GM20000 (cell line): ENCODE data around the gene YIF1B.

Experiments used
- DNase-seq: peaks from one replicate; pipeline ENCODE4 v3.0.0; 2012; ENCODE audit warnings: low spot score
- TF ChIP-seq, protein P1 (sequence below): IDR thresholded peaks from 2 replicates; pipeline ENCODE4 v1.5.1; 2012; ENCODE audit warnings: mild to moderate bottlenecking, control low read depth; ENCODE audit errors: extremely low read depth, missing control alignments

The YIF1B gene

DNA sequence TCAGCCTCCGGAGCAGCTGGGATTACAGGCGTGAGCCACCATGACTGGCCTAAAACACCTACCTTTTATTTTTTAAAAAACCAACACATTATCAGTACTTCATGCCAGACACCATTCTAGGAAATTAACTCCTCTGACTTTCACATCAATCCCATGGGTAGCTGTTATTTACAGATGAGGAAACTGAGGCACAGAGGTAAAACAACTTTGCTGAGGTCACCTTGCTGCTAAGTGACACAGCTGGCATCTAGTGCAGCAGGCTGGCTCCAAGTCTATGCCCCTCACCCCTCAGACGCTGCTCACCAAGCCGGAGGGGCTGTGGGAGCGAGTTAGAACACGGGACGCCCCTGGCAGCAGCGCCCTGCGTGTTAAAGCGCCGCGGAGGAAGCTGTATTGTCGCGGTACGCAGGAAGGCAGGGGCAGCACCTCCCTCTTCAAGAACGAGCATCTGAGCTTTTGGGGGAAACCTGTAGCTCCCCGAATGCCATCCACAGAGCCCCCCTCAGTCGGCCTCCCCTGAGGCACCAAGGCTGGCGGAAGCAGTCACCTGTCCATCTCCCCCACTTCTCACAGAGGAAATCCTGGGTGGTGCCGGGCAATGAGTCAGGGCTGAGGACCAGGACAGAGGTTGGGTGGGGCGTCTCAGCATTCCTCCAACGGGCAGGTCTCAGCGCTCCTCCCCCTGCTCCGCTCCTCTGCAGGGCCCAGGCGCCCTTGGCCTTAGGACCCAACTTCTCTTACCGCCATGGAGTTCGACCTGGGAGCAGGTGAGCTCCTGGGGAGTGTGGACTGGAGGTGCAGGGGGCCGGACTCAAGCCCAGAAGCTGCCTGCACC lies 12.0 kb downstream of the YIF1B start, which contains the start of gene C19orf33:
TSS of gene C19orf33 (plus strand) at position 735 of the 835 bp plus-strand sequence. CDS start at position 746, 11 bp downstream.
- DNase-seq, result no peak
- TF ChIP-seq, protein P1, sequence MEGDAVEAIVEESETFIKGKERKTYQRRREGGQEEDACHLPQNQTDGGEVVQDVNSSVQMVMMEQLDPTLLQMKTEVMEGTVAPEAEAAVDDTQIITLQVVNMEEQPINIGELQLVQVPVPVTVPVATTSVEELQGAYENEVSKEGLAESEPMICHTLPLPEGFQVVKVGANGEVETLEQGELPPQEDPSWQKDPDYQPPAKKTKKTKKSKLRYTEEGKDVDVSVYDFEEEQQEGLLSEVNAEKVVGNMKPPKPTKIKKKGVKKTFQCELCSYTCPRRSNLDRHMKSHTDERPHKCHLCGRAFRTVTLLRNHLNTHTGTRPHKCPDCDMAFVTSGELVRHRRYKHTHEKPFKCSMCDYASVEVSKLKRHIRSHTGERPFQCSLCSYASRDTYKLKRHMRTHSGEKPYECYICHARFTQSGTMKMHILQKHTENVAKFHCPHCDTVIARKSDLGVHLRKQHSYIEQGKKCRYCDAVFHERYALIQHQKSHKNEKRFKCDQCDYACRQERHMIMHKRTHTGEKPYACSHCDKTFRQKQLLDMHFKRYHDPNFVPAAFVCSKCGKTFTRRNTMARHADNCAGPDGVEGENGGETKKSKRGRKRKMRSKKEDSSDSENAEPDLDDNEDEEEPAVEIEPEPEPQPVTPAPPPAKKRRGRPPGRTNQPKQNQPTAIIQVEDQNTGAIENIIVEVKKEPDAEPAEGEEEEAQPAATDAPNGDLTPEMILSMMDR, result no peak

DNA sequence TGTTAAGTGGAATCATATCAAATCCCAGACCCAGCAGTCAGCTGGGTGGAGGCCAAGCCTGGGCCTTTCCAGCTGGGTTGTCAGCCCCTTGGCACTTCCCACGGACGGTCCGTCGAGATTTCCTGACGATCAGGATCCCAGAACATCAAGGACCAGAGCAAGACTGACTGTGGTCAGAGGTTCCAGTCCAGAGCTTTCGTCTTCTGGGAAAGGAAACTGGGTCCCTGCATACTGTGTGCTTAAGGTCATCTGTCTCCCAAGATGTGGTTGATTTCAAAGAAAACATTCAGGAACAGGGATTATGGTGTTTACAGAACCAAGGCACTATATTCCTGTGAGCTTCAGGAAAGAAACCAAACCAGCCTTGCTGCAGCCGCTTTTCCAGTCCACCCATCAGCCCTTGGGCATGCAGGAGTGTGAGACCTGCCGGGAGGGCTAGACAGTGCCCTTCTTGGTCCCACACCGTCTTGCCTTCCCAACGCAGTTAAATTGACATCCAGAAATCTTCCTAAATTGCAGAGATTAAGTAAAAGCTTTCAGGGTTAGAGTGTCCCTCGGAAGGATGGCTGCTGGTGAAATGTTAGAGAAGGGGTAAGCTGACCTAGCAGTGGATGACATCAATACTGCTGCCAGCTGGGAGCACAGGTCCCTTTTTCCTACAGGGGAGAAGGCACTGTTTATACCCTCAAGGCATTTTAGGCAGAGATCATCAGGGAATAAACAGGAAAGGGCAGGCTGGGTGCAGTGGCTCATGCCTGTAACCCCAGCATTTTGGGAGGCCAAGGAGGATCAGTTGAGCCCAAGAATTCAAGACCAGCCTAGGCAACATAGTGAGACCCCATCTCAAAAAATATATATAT lies 16.7 kb downstream of the YIF1B start:
- TF ChIP-seq, protein P1, result no peak
- DNase-seq, result no peak

DNA sequence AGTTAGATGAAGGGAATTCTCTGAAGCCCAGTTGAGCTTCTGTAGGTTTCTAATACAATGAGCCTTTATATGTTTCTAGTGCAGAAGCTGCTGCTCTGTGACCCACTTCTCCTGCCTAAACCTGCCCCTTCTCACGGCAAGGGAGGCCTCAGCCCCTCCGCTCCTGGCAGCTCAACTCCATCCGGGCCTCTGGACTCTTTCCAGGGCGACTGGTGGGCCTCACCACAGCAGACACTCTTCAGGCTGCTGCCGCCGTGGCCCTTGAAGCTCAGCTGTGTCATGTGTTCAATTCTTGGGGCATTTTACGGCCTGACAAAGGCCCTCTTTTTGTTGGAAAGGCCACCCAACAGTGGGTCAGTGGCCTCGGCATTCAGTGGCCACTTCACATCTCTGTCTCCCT lies 21.7 kb downstream of the YIF1B start:
- TF ChIP-seq, protein P1, result no peak
- no peak for DNase-seq

DNA sequence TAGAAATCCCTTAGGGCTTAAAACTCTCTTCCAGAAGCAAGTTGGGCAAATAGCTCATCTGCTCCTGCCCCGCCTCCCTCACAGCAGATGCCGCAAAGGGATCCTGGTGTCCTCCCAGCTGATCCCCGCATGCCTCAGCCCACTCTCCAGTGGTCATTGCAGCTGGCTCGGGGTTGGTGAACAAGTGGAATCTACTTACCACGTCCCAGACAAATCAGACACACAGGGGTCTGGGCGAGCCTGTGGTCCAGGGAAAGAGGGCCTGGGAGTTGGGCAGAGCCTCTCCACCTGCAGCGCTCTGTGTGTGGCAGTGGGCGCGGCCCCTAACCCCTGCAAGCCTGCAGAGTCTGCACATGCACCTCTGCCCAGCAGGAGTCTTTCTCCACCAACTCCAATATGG lies 22.5 kb downstream of the YIF1B start:
- DNase-seq, result no peak
- TF ChIP-seq, protein P1, result no peak

DNA sequence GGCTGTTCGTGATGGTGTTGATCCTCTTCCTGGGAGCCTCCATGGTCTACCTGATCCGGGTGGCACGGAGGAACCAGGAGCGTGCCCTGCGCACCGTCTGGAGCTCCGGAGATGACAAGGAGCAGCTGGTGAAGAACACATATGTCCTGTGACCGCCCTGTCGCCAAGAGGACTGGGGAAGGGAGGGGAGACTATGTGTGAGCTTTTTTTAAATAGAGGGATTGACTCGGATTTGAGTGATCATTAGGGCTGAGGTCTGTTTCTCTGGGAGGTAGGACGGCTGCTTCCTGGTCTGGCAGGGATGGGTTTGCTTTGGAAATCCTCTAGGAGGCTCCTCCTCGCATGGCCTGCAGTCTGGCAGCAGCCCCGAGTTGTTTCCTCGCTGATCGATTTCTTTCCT lies 23.9 kb downstream of the YIF1B start:
- TF ChIP-seq, protein P1, result no peak
- DNase-seq, result no peak

DNA sequence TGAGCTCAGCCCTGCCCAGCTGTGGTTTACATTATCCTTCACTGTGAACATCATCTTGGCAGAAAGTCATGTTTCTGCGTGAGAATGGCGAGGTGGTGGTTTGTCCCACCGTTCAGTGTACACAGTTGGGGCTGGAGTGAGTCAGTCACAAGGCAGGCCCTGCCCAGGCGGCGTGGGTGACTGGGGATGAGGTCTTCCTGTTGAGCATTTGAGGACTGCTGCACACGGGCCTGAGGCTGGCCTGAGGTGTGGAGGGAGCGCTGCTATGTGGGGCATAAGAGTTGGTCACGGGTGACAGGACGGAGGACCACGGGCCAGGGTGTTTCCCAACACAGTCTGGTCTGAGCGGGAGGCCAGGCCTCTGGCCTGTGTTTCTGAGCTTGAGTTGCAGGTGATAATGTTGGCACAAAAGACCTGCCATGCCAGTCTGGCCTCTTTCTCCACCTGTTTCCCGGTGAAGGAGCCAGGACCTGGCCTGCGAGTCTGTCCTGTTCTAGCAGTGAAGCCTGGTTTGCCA lies 25.1 kb downstream of the YIF1B start:
- no peak for DNase-seq
- TF ChIP-seq, protein P1, result no peak

DNA sequence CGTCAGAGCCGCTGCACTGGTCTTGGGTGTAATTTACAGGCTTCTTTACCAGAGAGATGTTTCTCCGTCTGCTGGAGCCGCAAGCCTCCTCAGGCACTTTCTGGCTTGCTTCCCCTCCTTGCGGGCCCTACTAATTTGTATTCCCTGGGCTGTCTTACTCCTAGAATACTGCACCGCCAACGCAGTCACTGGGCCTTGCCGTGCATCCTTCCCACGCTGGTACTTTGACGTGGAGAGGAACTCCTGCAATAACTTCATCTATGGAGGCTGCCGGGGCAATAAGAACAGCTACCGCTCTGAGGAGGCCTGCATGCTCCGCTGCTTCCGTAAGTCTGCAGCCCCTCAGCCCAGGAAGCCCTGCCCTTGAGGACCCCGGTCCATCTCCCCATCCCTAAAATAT lies 25.8 kb downstream of the YIF1B start:
- TF ChIP-seq, protein P1, result no peak
- DNase-seq, result no peak
